ENCODE results near the gene XXYLT1. TPM values are rescaled to one million over a fixed set of nuclear protein-coding genes. Genes with fewer than 3 reads are reported as not detected.

The XXYLT1 gene
- total RNA-seq, 1 donor from 2014 or later, result 7.6 TPM

DNA sequence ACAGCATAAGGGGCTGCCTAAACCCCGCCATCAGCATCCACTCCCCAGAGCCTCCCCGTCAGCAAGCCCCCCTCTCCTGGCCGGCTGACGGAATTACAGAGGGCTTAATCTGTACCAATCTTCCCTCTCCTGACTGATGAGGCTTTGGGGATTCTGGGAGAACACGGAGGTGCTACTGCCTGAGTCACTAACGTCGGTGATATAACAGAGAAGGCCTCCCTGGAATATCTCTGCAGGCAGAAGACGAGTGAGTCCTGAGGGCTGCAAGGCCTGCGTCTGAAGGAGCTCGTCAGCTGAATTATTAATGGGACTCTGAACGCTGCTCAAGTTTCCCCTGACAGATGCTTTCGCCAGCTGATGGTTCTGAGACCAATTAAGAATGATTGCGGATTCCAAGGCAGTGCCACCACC lies 147.7 kb downstream of the XXYLT1 start:
- intact Hi-C loops (cut with micrococcal nuclease), result loop anchor here (10.0 kb wide), 1 partner anchor 422 kb away; the partner anchor contains the start of gene PPP1R2
- Mint-ChIP-seq H3K9me3 (no peaks in the 10 kb centered on the region), H3K27me3 (no peaks in the 10 kb centered on the region), H3K27ac (no peak overlapping the region), H3K36me3 (ENCODE audit: low read depth) (no peaks in the 10 kb centered on the region), H3K4me1 (peaks cover 39% of the 10 kb centered on the region), H3K4me3 (no peak overlapping the region)
- TF ChIP-seq, protein P1, sequence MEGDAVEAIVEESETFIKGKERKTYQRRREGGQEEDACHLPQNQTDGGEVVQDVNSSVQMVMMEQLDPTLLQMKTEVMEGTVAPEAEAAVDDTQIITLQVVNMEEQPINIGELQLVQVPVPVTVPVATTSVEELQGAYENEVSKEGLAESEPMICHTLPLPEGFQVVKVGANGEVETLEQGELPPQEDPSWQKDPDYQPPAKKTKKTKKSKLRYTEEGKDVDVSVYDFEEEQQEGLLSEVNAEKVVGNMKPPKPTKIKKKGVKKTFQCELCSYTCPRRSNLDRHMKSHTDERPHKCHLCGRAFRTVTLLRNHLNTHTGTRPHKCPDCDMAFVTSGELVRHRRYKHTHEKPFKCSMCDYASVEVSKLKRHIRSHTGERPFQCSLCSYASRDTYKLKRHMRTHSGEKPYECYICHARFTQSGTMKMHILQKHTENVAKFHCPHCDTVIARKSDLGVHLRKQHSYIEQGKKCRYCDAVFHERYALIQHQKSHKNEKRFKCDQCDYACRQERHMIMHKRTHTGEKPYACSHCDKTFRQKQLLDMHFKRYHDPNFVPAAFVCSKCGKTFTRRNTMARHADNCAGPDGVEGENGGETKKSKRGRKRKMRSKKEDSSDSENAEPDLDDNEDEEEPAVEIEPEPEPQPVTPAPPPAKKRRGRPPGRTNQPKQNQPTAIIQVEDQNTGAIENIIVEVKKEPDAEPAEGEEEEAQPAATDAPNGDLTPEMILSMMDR (IDR thresholded peaks at IDR 0.05), result no peak
- DNase-seq, result no peak
- ChIA-PET CTCF (interaction anchor here (1.0 kb wide), 1 partner anchor 17 kb away, joined by 3 read pairs; no protein-coding TSS in a partner anchor), POLR2A (interaction anchor here (1.1 kb wide), 1 partner anchor 147 kb away, joined by 5 read pairs; no protein-coding TSS in a partner anchor)
- no peak for ATAC-seq (ENCODE audit: low read depth)

DNA sequence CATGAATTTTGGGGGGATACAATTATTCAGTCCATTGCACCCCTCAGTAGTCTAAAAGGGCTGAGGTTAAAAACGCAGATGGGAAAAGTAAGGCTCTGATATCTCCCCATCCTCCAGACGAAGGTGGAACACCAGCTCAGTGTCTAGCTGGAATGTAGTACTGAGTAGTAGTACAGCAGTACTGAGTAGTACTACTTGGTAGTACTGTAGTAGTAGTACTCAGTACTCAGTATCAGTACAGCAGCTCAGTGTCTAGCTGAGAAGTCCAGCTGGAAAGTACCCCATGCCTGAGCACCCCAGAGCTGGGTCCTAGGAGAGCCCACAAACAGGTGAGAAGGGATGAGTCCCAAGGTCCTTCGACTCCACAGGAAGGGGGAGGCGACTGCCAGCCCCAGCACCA lies 148.7 kb downstream of the XXYLT1 start:
- DNase-seq, result no peak
- peaks cover 36% of the 10 kb centered on the region for H3K4me1 Mint-ChIP-seq
- no peaks in the 10 kb centered on the region for H3K36me3 Mint-ChIP-seq (ENCODE audit: low read depth)
- H3K27me3 Mint-ChIP-seq, result no peaks in the 10 kb centered on the region
- TF ChIP-seq, protein P1 (IDR thresholded peaks at IDR 0.05), result no peak
- ChIA-PET POLR2A (no interaction called here), CTCF (no interaction called here)
- H3K27ac Mint-ChIP-seq, result no peak overlapping the region
- no peaks in the 10 kb centered on the region for H3K9me3 Mint-ChIP-seq
- ATAC-seq (ENCODE audit: low read depth), result no peak
- no peak overlapping the region for H3K4me3 Mint-ChIP-seq
- intact Hi-C loops (cut with micrococcal nuclease), result loop anchor here (10.0 kb wide), 1 partner anchor 423 kb away; the partner anchor contains the start of gene PPP1R2

GRCh38 chr3:195120267-195120601 lies 150.7 kb downstream of the XXYLT1 start:
- ChIA-PET POLR2A (interaction anchor here (0.9 to 1.3 kb wide), 2 partner anchors 9 to 36 kb away, joined by 3 to 5 read pairs; no protein-coding TSS in a partner anchor), CTCF (interaction anchor here (1.9 kb wide), 1 partner anchor 13 kb away, joined by 5 read pairs; no protein-coding TSS in a partner anchor)

GRCh38 chr3:195119461-195120266 lies 151.3 kb downstream of the XXYLT1 start:
- Mint-ChIP-seq H3K9me3 (no peaks in the 10 kb centered on the region), H3K36me3 (ENCODE audit: low read depth) (no peaks in the 10 kb centered on the region)

More at GRCh38 chr3:195120267-195120601, 150.7 kb downstream of the XXYLT1 start:
- Mint-ChIP-seq H3K4me3 (no peak overlapping the region), H3K4me1 (peaks cover 15% of the 10 kb centered on the region), H3K27me3 (no peaks in the 10 kb centered on the region), H3K9me3 (no peaks in the 10 kb centered on the region), H3K36me3 (ENCODE audit: low read depth) (no peaks in the 10 kb centered on the region), H3K27ac (no peak overlapping the region)
- DNase-seq (no peak), ATAC-seq (ENCODE audit: low read depth) (no peak)
- TF ChIP-seq, protein P1 (IDR thresholded peaks at IDR 0.05), result no peak
- intact Hi-C loops (cut with micrococcal nuclease), result loop anchor here (10.0 kb wide), 1 partner anchor 425 kb away; the partner anchor contains the start of gene PPP1R2

More at GRCh38 chr3:195119461-195120266, 151.3 kb downstream of the XXYLT1 start:
- ATAC-seq (ENCODE audit: low read depth) (no peak), DNase-seq (no peak)
- intact Hi-C loops (cut with micrococcal nuclease), result loop anchor here (10.0 kb wide), 1 partner anchor 425 kb away; the partner anchor contains the start of gene PPP1R2
- ChIA-PET POLR2A (interaction anchor here (0.6 to 1.3 kb wide), 5 partner anchors 9 to 437 kb away, joined by 3 to 5 read pairs (median 3); no protein-coding TSS in a partner anchor), CTCF (interaction anchor here (1.2 to 1.9 kb wide), 2 partner anchors 13 to 437 kb away, joined by 3 to 5 read pairs; no protein-coding TSS in a partner anchor)
- no peak overlapping the region for H3K4me3 Mint-ChIP-seq
- H3K27ac Mint-ChIP-seq, result no peak overlapping the region
- H3K4me1 Mint-ChIP-seq, result peaks cover 14% of the 10 kb centered on the region
- H3K27me3 Mint-ChIP-seq, result no peaks in the 10 kb centered on the region
- TF ChIP-seq, protein P1 (IDR thresholded peaks at IDR 0.05), result no peak

All from activated B cell treated with CpG ODN at 0.5 μM for 24 hours (primary cell).